Endodermal cell (in vitro differentiated cells): ENCODE results near the gene VPS26C. TPM values are rescaled to one million over a fixed set of nuclear protein-coding genes. Genes with fewer than 3 reads are reported as not detected.

ENCODE experiments used
- DNase-seq: peaks from one replicate; pipeline ENCODE4 v3.0.0-alpha.2; 2017
- H3K27ac ChIP-seq: 2 replicates; pipeline ENCODE4 v1.5.1; 2013; ENCODE audit warnings: mild to moderate bottlenecking, low read depth, low read length, moderate library complexity
- H3K27me3 ChIP-seq: 2 replicates; pipeline ENCODE4 v1.6.1; 2013; ENCODE audit warnings: mild to moderate bottlenecking, low read length, moderate library complexity; ENCODE audit not compliant: insufficient read depth, control insufficient read depth, poor library complexity, severe bottlenecking
- H3K36me3 ChIP-seq: 2 replicates; pipeline ENCODE4 v1.7.0; 2013; ENCODE audit warnings: mild to moderate bottlenecking, low read length, moderate library complexity; ENCODE audit not compliant: control insufficient read depth, insufficient read depth
- H3K4me1 ChIP-seq: one replicate; pipeline ENCODE4 v1.7.0; 2013; ENCODE audit warnings: low read length; ENCODE audit not compliant: control insufficient read depth, insufficient read depth
- H3K4me3 ChIP-seq: 2 replicates; pipeline ENCODE4 v1.5.1; 2013; ENCODE audit warnings: mild to moderate bottlenecking, low read length, moderate library complexity
- H3K9ac ChIP-seq: 2 replicates; pipeline ENCODE4 v1.6.1; 2013; ENCODE audit warnings: mild to moderate bottlenecking, low read length, moderate library complexity; ENCODE audit not compliant: poor library complexity, severe bottlenecking; ENCODE audit errors: extremely low read depth
- H3K9me3 ChIP-seq: 2 replicates; pipeline ENCODE4 v1.6.1; 2013; ENCODE audit warnings: mild to moderate bottlenecking, low read length, moderate library complexity; ENCODE audit not compliant: control insufficient read depth
- H3K27ac Mint-ChIP-seq: 2 replicates; pipeline ENCODE4 v1.8.0; 2020; ENCODE audit warnings: mixed read lengths
- H3K27me3 Mint-ChIP-seq: 2 replicates; pipeline ENCODE4 v1.8.0; 2021; ENCODE audit warnings: mild to moderate bottlenecking, mixed read lengths; ENCODE audit not compliant: insufficient read depth
- H3K36me3 Mint-ChIP-seq: 2 replicates; pipeline ENCODE4 v1.8.0; 2020; ENCODE audit warnings: low read depth, mixed read lengths
- H3K4me1 Mint-ChIP-seq: 2 replicates; pipeline ENCODE4 v1.8.0; 2020; ENCODE audit warnings: mixed read lengths
- H3K4me3 Mint-ChIP-seq: 2 replicates; pipeline ENCODE4 v1.8.0; 2020; ENCODE audit warnings: mild to moderate bottlenecking, moderate library complexity, mixed read lengths
- H3K9me3 Mint-ChIP-seq: 2 replicates; pipeline ENCODE4 v1.8.0; 2020; ENCODE audit warnings: mild to moderate bottlenecking, mixed read lengths
- WGBS, 2 experiments: methylation state at CpG; one replicate each; pipeline versions ENCODE4 v1.1.5 to v1.1.7; 2013; ENCODE audit warnings: missing lambda C conversion rate in 2 of 2, mixed read lengths in 1 of 2; ENCODE audit not compliant: insufficient coverage in 1 of 2, insufficient read length in 1 of 2; 5-methylcytosine and 5-hydroxymethylcytosine counted together
- total RNA-seq, 2 donors: library from RNA; stranded (reverse); fragmentation: NEBNext Ultra II Directional in 1 of 2; extraction: Animal tissue kit (Norgen Biotek cat#: 25700) in 1 of 2; gene quantifications; 2 replicates in 1 of 2; 3 replicates in 1 of 2; pipeline ENCODE4 v1.2.1, GENCODE V29; 2021
- TF ChIP-seq, protein P1 (sequence below): fragments of 200-600 bp; sonication (generic); conservative IDR thresholded peaks from 2 replicates; pipeline ENCODE4 v1.5.0; 2021; ENCODE audit warnings: antibody characterized with exemption, mild to moderate bottlenecking

The VPS26C gene
- total RNA-seq, 2 donors from 2014 or later = 37.1 to 61.0 TPM

GRCh38 chr21:37259426-37259825, 7.7 kb downstream of the VPS26C start:
- 96 to 100% methylated on average over 1 to 5 of the region's 5 CpGs for WGBS, 2 experiments
- TF ChIP-seq, protein P1, sequence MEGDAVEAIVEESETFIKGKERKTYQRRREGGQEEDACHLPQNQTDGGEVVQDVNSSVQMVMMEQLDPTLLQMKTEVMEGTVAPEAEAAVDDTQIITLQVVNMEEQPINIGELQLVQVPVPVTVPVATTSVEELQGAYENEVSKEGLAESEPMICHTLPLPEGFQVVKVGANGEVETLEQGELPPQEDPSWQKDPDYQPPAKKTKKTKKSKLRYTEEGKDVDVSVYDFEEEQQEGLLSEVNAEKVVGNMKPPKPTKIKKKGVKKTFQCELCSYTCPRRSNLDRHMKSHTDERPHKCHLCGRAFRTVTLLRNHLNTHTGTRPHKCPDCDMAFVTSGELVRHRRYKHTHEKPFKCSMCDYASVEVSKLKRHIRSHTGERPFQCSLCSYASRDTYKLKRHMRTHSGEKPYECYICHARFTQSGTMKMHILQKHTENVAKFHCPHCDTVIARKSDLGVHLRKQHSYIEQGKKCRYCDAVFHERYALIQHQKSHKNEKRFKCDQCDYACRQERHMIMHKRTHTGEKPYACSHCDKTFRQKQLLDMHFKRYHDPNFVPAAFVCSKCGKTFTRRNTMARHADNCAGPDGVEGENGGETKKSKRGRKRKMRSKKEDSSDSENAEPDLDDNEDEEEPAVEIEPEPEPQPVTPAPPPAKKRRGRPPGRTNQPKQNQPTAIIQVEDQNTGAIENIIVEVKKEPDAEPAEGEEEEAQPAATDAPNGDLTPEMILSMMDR = no peak
- Histone ChIP-seq H3K4me1 (no peaks in the 10 kb centered on the region), H3K9ac (no peak overlapping the region), H3K36me3 (peaks cover 11% of the 10 kb centered on the region), H3K4me3 (no peak overlapping the region), H3K27me3 (no peaks in the 10 kb centered on the region), H3K27ac (no peak overlapping the region), H3K9me3 (no peaks in the 10 kb centered on the region)
- Mint-ChIP-seq H3K27ac (no peak overlapping the region), H3K9me3 (no peaks in the 10 kb centered on the region), H3K27me3 (no peaks in the 10 kb centered on the region), H3K36me3 (no peaks in the 10 kb centered on the region), H3K4me1 (peaks cover 6% of the 10 kb centered on the region), H3K4me3 (no peak overlapping the region)
- no peak for DNase-seq

GRCh38 chr21:37257967-37258877, 8.9 kb downstream of the VPS26C start:
- Histone ChIP-seq H3K27me3 (no peaks in the 10 kb centered on the region), H3K9ac (peak overlapping the region; percentile 54), H3K36me3 (peaks cover 11% of the 10 kb centered on the region), H3K27ac (peak overlapping the region; percentile 96), H3K4me1 (no peaks in the 10 kb centered on the region), H3K9me3 (no peaks in the 10 kb centered on the region), H3K4me3 (peak overlapping the region; percentile 76)
- Mint-ChIP-seq H3K4me3 (peak overlapping the region; percentile 76), H3K9me3 (no peaks in the 10 kb centered on the region), H3K27me3 (no peaks in the 10 kb centered on the region), H3K4me1 (peaks cover 6% of the 10 kb centered on the region), H3K36me3 (no peaks in the 10 kb centered on the region), H3K27ac (peak overlapping the region; percentile 97)
- TF ChIP-seq, protein P1 = no peak
- WGBS, 2 experiments = 20 to 26% methylated on average over 38 to 55 of the region's 55 CpGs
- peak; percentile 91 for DNase-seq

- Histone ChIP-seq H3K27me3 (no peaks in the 10 kb centered on the region), H3K9me3 (no peaks in the 10 kb centered on the region), H3K4me3 (peak overlapping the region; percentile 76), H3K27ac (peak overlapping the region; percentile 96), H3K36me3 (peaks cover 11% of the 10 kb centered on the region), H3K4me1 (no peaks in the 10 kb centered on the region), H3K9ac (peak overlapping the region; percentile 54)
- WGBS, 2 experiments = 15 to 39% methylated on average over 15 to 22 of the region's 22 CpGs
- TF ChIP-seq, protein P1 = peak; percentile 25
- no peaks in the 10 kb centered on the region for H3K36me3 Mint-ChIP-seq
- peak overlapping the region; percentile 97 for H3K27ac Mint-ChIP-seq
- DNase-seq = no peak
- H3K9me3 Mint-ChIP-seq = no peaks in the 10 kb centered on the region
- H3K4me3 Mint-ChIP-seq = peak overlapping the region; percentile 76
- no peaks in the 10 kb centered on the region for H3K27me3 Mint-ChIP-seq
- peaks cover 6% of the 10 kb centered on the region for H3K4me1 Mint-ChIP-seq
Observed at GRCh38 chr21:37257511-37257966, 9.6 kb downstream of the VPS26C start.
